Endothelial cell of umbilical vein (primary cell): ENCODE data around the gene CEP162. TPM values are rescaled to one million over a fixed set of nuclear protein-coding genes. Genes with fewer than 3 reads are reported as not detected.
A peak's percentile ranks its signal among the peaks of the same experiment; 100 is the strongest.

ENCODE experiments used
- BruUV-seq: library from RNA; stranded (reverse); fragments of 400-500 nt; replicated peaks from 2 replicates; lab custom pipeline; 2021; lab: Mats Ljungman, UMichigan
- CTCF ChIA-PET: fragments of 300-600, 350-600 bp; sonication (Branson Sonifier 250); formaldehyde crosslinking; loops from one replicate; lab custom pipeline; 2021; ENCODE audit warnings: antibody characterized with exemption, inconsistent platforms; lab: Charles Lee
- POLR2A ChIA-PET: fragments of 300-600, 350-600 bp; sonication (Branson Sonifier 250); formaldehyde crosslinking; loops from one replicate; lab custom pipeline; 2021; ENCODE audit warnings: antibody characterized with exemption, inconsistent platforms; lab: Charles Lee
- DNase-seq: peaks from one replicate; pipeline ENCODE4 v3.0.0-alpha.2; 2011; ENCODE audit warnings: low read depth, low spot score
- FAIRE-seq: peaks from 2 replicates; lab custom pipeline; 2011; peaks lifted over from hg19 to GRCh38; lab: Jason Lieb, UNC
- H2AFZ ChIP-seq: 2 replicates; pipeline ENCODE4 v1.6.0; 2012; ENCODE audit warnings: low read depth, low read length, control low read depth, inconsistent platforms
- H3K27ac ChIP-seq: 2 replicates; pipeline ENCODE4 v1.5.1; 2011; ENCODE audit warnings: low read depth, mild to moderate bottlenecking, control low read depth, low read length, moderate library complexity; ENCODE audit not compliant: insufficient read depth
- H3K27me3 ChIP-seq, 2 experiments: 2 replicates each; pipeline versions ENCODE4 v1.6.0 to v1.6.1; 2011; ENCODE audit warnings: low read length in 2 of 2, mixed read lengths in 1 of 2; ENCODE audit not compliant: control insufficient read depth in 2 of 2, insufficient read depth in 2 of 2
- H3K36me3 ChIP-seq, 2 experiments: 2 replicates in 1 of 2; 3 replicates in 1 of 2; pipeline ENCODE4 v1.5.1; 2011; ENCODE audit warnings: low read length in 2 of 2, mild to moderate bottlenecking in 1 of 2, moderate library complexity in 1 of 2; ENCODE audit not compliant: control insufficient read depth in 2 of 2, insufficient read depth in 2 of 2; ENCODE audit errors: extremely low read depth in 1 of 2
- H3K4me1 ChIP-seq: 3 replicates; pipeline ENCODE4 v1.5.1; 2011; ENCODE audit warnings: mild to moderate bottlenecking, low read length; ENCODE audit not compliant: control insufficient read depth, insufficient read depth; ENCODE audit errors: extremely low read depth
- H3K4me2 ChIP-seq: 2 replicates; pipeline ENCODE4 v1.6.1; 2011; ENCODE audit warnings: low read length, control low read depth, mixed read lengths; ENCODE audit not compliant: insufficient read depth
- H3K4me3 ChIP-seq, 3 experiments: fragments of 200-600 bp in 1 of 3; sonication (generic), shearing (Covaris generic) in 1 of 3; replicated peaks in 1 of 3; 2 replicates each; pipeline ENCODE4 v1.5.1; 2011 to 2016; ENCODE audit warnings: control low read depth in 3 of 3, low read length in 3 of 3, mild to moderate bottlenecking in 2 of 3, inconsistent platforms in 1 of 3, low read depth in 1 of 3, moderate library complexity in 1 of 3; ENCODE audit not compliant: insufficient read depth in 1 of 3
- H3K79me2 ChIP-seq: 2 replicates; pipeline ENCODE4 v1.6.0; 2012; ENCODE audit warnings: low read length, inconsistent platforms; ENCODE audit not compliant: control insufficient read depth, insufficient read depth
- H3K9ac ChIP-seq: replicated peaks from 2 replicates; pipeline ENCODE3; 2011; ENCODE audit warnings: low read length, control low read depth; ENCODE audit not compliant: insufficient read depth; ENCODE audit errors: extremely low read depth
- H3K9me1 ChIP-seq: replicated peaks from 3 replicates; pipeline ENCODE4 v1.6.0; 2011; ENCODE audit warnings: mild to moderate bottlenecking, low read length; ENCODE audit not compliant: control insufficient read depth, insufficient read depth; ENCODE audit errors: extremely low read depth
- H3K9me3 ChIP-seq: replicated peaks from 2 replicates; pipeline ENCODE4 v1.5.1; 2012; ENCODE audit warnings: low read length, inconsistent platforms; ENCODE audit not compliant: control insufficient read depth, insufficient read depth
- H4K20me1 ChIP-seq: replicated peaks from 2 replicates; pipeline ENCODE3; 2011; ENCODE audit warnings: mild to moderate bottlenecking, low read length; ENCODE audit not compliant: control insufficient read depth, insufficient read depth; ENCODE audit errors: extremely low read depth
- CTCF ChIP-seq, 2 donors: IDR thresholded peaks; 1 replicate in 1 of 2; 2 replicates in 1 of 2; pipeline ENCODE4 v1.5.1; 2011; ENCODE audit warnings: low read length in 2 of 2, mild to moderate bottlenecking in 2 of 2, moderate library complexity in 2 of 2, control low read depth in 1 of 2, inconsistent platforms in 1 of 2, low read depth in 1 of 2; ENCODE audit not compliant: insufficient read depth in 1 of 2; ENCODE audit errors: extremely low read depth in 1 of 2
- EZH2 ChIP-seq: IDR thresholded peaks from 2 replicates; pipeline ENCODE4 v1.6.1; 2012; ENCODE audit warnings: borderline replicate concordance, low read depth, mild to moderate bottlenecking, moderate library complexity, low read length, inconsistent platforms; ENCODE audit not compliant: severe bottlenecking
- FOS ChIP-seq: IDR thresholded peaks from 2 replicates; pipeline ENCODE4 v1.6.1; 2011; ENCODE audit warnings: mild to moderate bottlenecking, low read length, moderate library complexity, borderline replicate concordance; ENCODE audit not compliant: insufficient read depth
- GATA2 ChIP-seq: IDR thresholded peaks from 2 replicates; pipeline ENCODE4 v1.7.0; 2011; ENCODE audit warnings: low read depth, mild to moderate bottlenecking, moderate library complexity, mixed read lengths, low read length; ENCODE audit not compliant: insufficient read length, insufficient read depth
- JUN ChIP-seq: IDR thresholded peaks from 2 replicates; pipeline ENCODE4 v1.6.1; 2011; ENCODE audit warnings: borderline replicate concordance, low read depth; ENCODE audit not compliant: insufficient read length, insufficient read depth
- MYC ChIP-seq: IDR thresholded peaks from one replicate; pipeline ENCODE4 v1.6.1; 2011; ENCODE audit warnings: mild to moderate bottlenecking, low read depth, low read length
- POLR2A ChIP-seq: IDR thresholded peaks from 2 replicates; pipeline ENCODE4 v1.6.1; 2012; ENCODE audit warnings: low read depth, mild to moderate bottlenecking, control low read depth, low read length
- POLR2AphosphoS5 ChIP-seq: IDR thresholded peaks from 2 replicates; pipeline ENCODE4 v1.6.1; 2012; ENCODE audit warnings: low read depth, mild to moderate bottlenecking, control low read depth, low read length, moderate library complexity; ENCODE audit not compliant: insufficient read depth
- dilution Hi-C: fragments of 300-500 bp; cut with MboI; formaldehyde crosslinking; loops from one replicate; pipeline ENCODE4 v1.15.0; 2019; ENCODE audit warnings: low sequenced_read_pairs; ENCODE audit not compliant: extremely low pct_ligation_motif_present
- intact Hi-C: fragments of 100-400 bp; cut with micrococcal nuclease; formaldehyde crosslinking; loops from one replicate; pipeline ENCODE4 v1.10.0; 2022
- polyA plus RNA-seq, 4 experiments: library from polyadenylated mRNA; depleted of rRNA in 3 of 4; stranded (reverse) in 3 of 4; unstranded in 1 of 4; fragments of >200 nt; gene quantifications; 2 replicates each; pipeline versions ENCODE4 v1.2.1 to v1.2.3, GENCODE V29; 2011 to 2012; ENCODE audit warnings: missing spikeins in 1 of 4
- total RNA-seq: library from RNA; stranded (reverse); gene quantifications from 2 replicates; pipeline ENCODE4 v1.2.3, GENCODE V29; 2021
- TF ChIP-seq, protein P1 (sequence below): IDR thresholded peaks from 2 replicates; pipeline ENCODE4 v1.6.1; 2011; ENCODE audit not compliant: insufficient read depth, insufficient read length

Gene CEP162
- total and polyA plus RNA-seq, 2 donors (not counting 3 experiments of a cell fraction or from before 2014, with no cell fraction given): 0.79 to 10.8 TPM

DNA sequence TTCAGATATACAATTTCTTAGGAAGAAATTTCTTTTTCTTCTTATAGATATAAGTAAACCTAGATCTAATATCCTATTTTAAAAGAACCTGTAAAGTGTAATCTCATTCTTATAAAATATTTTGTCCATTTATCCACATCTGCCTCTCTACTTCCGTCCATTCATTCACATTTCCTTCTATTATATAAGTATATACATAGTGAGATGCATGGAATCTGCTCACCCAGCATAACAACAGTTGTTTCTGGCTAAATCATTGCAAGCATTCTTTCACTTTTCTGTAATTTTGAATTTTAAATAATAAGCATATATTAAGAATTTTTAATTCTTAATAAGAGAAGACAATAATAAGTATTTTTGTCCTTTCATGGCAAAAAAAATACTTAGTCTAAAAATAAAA is 45.4 kb downstream of the CEP162 start:
- peak overlapping the region; percentile 64 for H3K27ac ChIP-seq
- peak; percentile 66 for DNase-seq
- dilution Hi-C loops (no loop called here), intact Hi-C loops (no loop called here)
- no TSS peak for BruUV-seq
- H3K79me2 ChIP-seq: no peaks in the 10 kb centered on the region
- peak overlapping the region in 1 of 3 experiments; percentile 26 for H3K4me3 ChIP-seq
- ChIA-PET CTCF (no interaction called here), POLR2A (no interaction called here)
- TF ChIP-seq FOS (no peak), CTCF (IDR thresholded peaks at IDR 0.05; ENCODE audit: extremely low read depth in 1 of 2, insufficient read depth in 1 of 2, low read depth in 1 of 2, low read length in 2 of 2) (no peak), GATA2 (no peak), JUN (no peak), EZH2 (no peak), MYC (no peak), POLR2A (no peak), POLR2AphosphoS5 (no peak)
- TF ChIP-seq, protein P1, sequence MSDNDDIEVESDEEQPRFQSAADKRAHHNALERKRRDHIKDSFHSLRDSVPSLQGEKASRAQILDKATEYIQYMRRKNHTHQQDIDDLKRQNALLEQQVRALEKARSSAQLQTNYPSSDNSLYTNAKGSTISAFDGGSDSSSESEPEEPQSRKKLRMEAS: no peak
- H3K36me3 ChIP-seq: no peaks in the 10 kb centered on the region
- no peaks in the 10 kb centered on the region for H3K9me1 ChIP-seq
- H4K20me1 ChIP-seq: no peaks in the 10 kb centered on the region
- no peak overlapping the region for H2AFZ ChIP-seq
- H3K27me3 ChIP-seq: no peaks in the 10 kb centered on the region
- H3K9me3 ChIP-seq: no peaks in the 10 kb centered on the region
- peak overlapping the region; percentile 63 for H3K4me2 ChIP-seq
- H3K9ac ChIP-seq: no peak overlapping the region
- peaks cover 14% of the 10 kb centered on the region for H3K4me1 ChIP-seq
- FAIRE-seq: no peak
